Ishikawa (cell line): ENCODE measurements around the gene OR51B2.

ENCODE experiments used
- CEBPB ChIP-seq: IDR thresholded peaks from 2 replicates; pipeline ENCODE4 v1.6.1; 2012
- CREB1 ChIP-seq: IDR thresholded peaks from 2 replicates; pipeline ENCODE4 v1.6.1; 2012; ENCODE audit warnings: low read depth
- EGR1 ChIP-seq: IDR thresholded peaks from 2 replicates; pipeline ENCODE4 v1.6.1; 2012
- EP300 ChIP-seq: IDR thresholded peaks from 2 replicates; pipeline ENCODE4 v1.6.1; 2012; ENCODE audit warnings: borderline replicate concordance
- FOXM1 ChIP-seq: IDR thresholded peaks from 2 replicates; pipeline ENCODE4 v1.6.1; 2012; ENCODE audit warnings: low read depth, borderline replicate concordance
- NFIC ChIP-seq: IDR thresholded peaks from 2 replicates; pipeline ENCODE4 v1.6.1; 2012
- RAD21 ChIP-seq: IDR thresholded peaks from 2 replicates; pipeline ENCODE4 v1.6.1; 2012; ENCODE audit warnings: low read depth
- TAF1 ChIP-seq: IDR thresholded peaks from 2 replicates; pipeline ENCODE4 v1.6.1; 2012; ENCODE audit warnings: low read depth, mild to moderate bottlenecking
- TCF12 ChIP-seq: IDR thresholded peaks from 2 replicates; pipeline ENCODE4 v1.6.1; 2012; ENCODE audit warnings: low read depth
- TEAD4 ChIP-seq: IDR thresholded peaks from 2 replicates; pipeline ENCODE4 v1.6.1; 2012
- YY1 ChIP-seq: IDR thresholded peaks from 2 replicates; pipeline ENCODE4 v1.6.1; 2012; ENCODE audit warnings: low read depth
- TF ChIP-seq, protein P1 (sequence below): IDR thresholded peaks from 2 replicates; pipeline ENCODE4 v1.6.1; 2012; ENCODE audit warnings: low read depth, mild to moderate bottlenecking
- TF ChIP-seq, protein P2 (sequence below): IDR thresholded peaks from 2 replicates; pipeline ENCODE4 v1.6.1; 2012

DNA sequence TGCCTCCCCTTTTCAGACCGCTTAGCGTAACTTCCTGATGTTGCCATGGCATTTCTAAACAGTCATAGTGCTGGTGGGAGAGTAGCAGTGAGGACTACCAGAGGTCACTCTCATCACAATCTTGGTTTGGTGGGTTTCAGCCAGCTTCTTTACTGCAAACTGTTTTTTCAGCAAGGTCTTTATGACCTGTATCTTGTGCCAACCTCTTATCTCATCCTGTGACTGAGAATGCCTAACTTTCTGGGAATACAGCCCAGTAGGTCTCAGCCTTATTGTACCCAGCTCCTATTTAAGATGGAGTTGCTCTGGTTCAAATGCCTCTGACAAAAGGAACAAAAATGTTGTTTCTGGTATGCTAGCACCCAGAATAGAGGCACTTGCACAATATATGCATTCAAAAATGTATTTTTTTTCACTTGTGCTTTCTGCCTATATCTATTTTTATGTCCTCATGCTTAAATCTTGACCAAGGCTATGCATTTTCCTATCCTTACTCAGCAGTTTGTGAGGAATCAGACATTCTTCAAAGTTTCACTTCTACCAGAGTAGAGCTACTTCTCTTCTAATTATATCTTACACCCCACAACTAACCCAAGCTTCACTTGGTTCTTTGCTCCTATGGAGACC, 43.5 kb upstream of the OR51B2 start:
- TF ChIP-seq EP300 = no peak
- no peak for TF ChIP-seq CREB1
- no peak for TF ChIP-seq FOXM1
- TF ChIP-seq YY1 = no peak
- TF ChIP-seq CEBPB = no peak
- TF ChIP-seq EGR1 = no peak
- no peak for TF ChIP-seq TAF1
- no peak for TF ChIP-seq RAD21
- no peak for TF ChIP-seq NFIC
- TF ChIP-seq, protein P1, sequence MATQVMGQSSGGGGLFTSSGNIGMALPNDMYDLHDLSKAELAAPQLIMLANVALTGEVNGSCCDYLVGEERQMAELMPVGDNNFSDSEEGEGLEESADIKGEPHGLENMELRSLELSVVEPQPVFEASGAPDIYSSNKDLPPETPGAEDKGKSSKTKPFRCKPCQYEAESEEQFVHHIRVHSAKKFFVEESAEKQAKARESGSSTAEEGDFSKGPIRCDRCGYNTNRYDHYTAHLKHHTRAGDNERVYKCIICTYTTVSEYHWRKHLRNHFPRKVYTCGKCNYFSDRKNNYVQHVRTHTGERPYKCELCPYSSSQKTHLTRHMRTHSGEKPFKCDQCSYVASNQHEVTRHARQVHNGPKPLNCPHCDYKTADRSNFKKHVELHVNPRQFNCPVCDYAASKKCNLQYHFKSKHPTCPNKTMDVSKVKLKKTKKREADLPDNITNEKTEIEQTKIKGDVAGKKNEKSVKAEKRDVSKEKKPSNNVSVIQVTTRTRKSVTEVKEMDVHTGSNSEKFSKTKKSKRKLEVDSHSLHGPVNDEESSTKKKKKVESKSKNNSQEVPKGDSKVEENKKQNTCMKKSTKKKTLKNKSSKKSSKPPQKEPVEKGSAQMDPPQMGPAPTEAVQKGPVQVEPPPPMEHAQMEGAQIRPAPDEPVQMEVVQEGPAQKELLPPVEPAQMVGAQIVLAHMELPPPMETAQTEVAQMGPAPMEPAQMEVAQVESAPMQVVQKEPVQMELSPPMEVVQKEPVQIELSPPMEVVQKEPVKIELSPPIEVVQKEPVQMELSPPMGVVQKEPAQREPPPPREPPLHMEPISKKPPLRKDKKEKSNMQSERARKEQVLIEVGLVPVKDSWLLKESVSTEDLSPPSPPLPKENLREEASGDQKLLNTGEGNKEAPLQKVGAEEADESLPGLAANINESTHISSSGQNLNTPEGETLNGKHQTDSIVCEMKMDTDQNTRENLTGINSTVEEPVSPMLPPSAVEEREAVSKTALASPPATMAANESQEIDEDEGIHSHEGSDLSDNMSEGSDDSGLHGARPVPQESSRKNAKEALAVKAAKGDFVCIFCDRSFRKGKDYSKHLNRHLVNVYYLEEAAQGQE = no peak
- TF ChIP-seq TEAD4 = no peak
- TF ChIP-seq, protein P2, sequence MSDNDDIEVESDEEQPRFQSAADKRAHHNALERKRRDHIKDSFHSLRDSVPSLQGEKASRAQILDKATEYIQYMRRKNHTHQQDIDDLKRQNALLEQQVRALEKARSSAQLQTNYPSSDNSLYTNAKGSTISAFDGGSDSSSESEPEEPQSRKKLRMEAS = no peak
- no peak for TF ChIP-seq TCF12
